ENCODE measurements around the gene HS6ST1. TPM values are rescaled to one million over a fixed set of nuclear protein-coding genes. Genes with fewer than 3 reads are reported as not detected.

The HS6ST1 gene
- total RNA-seq, 6 experiments from 2014 or later: 18.5 to 27.2 (median 24.3) TPM

DNA sequence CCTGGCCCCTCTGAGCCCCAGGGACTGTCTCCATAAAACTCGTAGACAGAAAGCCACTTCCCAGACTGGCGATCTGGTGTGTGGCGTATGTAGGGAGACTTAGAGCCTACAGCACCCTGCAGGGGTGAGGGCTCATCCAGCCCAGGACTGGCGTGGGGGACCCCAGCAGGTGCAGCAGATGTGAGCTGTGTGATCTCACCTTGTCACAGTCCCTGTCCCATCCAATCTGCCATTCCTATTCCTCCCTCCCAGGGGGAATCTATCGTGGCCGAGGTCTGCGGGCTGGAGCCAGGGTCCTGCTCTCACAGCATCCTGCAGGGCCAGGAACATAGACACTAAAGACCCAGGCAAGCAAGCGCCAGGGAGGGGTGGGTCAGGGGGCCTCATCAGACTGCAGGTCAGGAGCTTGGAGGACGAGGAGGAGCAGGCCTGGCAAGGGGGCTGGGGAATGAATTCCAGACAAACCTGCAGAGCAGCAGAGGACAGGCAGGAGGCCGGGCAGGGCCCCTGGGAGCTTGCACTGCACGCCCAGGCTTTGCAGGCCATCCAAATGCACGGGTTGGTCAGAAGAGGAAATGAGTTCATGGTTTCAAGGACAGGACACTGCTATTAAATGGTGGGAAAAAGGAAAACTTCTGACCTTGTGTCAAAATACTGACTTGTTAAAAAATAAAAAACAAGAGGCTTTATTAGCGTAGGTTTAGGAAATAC lies 32.5 kb downstream of the HS6ST1 start:
- DNase-seq: no peak
- TF ChIP-seq, protein P1, sequence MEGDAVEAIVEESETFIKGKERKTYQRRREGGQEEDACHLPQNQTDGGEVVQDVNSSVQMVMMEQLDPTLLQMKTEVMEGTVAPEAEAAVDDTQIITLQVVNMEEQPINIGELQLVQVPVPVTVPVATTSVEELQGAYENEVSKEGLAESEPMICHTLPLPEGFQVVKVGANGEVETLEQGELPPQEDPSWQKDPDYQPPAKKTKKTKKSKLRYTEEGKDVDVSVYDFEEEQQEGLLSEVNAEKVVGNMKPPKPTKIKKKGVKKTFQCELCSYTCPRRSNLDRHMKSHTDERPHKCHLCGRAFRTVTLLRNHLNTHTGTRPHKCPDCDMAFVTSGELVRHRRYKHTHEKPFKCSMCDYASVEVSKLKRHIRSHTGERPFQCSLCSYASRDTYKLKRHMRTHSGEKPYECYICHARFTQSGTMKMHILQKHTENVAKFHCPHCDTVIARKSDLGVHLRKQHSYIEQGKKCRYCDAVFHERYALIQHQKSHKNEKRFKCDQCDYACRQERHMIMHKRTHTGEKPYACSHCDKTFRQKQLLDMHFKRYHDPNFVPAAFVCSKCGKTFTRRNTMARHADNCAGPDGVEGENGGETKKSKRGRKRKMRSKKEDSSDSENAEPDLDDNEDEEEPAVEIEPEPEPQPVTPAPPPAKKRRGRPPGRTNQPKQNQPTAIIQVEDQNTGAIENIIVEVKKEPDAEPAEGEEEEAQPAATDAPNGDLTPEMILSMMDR (IDR thresholded peaks at IDR 0.05): no peak
- Mint-ChIP-seq H3K4me3 (no peak overlapping the region), H3K27ac (no peak overlapping the region), H3K27me3 (ENCODE audit: insufficient read depth) (no peaks in the 10 kb centered on the region), H3K9me3 (peaks cover 5% of the 10 kb centered on the region; the same call in 1 of the 2 replicates), H3K4me1 (ENCODE audit: low read depth) (no peaks in the 10 kb centered on the region), H3K36me3 (ENCODE audit: low read depth) (peaks cover 11% of the 10 kb centered on the region)

GRCh38 chr2:128285329-128285931 lies 33.2 kb downstream of the HS6ST1 start:
- DNase-seq: no peak
- no peaks in the 10 kb centered on the region for H3K27me3 Mint-ChIP-seq (ENCODE audit: insufficient read depth)
- H3K4me3 Mint-ChIP-seq: no peak overlapping the region
- H3K36me3 Mint-ChIP-seq (ENCODE audit: low read depth): peaks cover 10% of the 10 kb centered on the region
- peaks cover 5% of the 10 kb centered on the region; the same call in 1 of the 2 replicates for H3K9me3 Mint-ChIP-seq
- no peak overlapping the region for H3K27ac Mint-ChIP-seq
- TF ChIP-seq, protein P1 (IDR thresholded peaks at IDR 0.05): no peak
- no peaks in the 10 kb centered on the region for H3K4me1 Mint-ChIP-seq (ENCODE audit: low read depth)

DNA sequence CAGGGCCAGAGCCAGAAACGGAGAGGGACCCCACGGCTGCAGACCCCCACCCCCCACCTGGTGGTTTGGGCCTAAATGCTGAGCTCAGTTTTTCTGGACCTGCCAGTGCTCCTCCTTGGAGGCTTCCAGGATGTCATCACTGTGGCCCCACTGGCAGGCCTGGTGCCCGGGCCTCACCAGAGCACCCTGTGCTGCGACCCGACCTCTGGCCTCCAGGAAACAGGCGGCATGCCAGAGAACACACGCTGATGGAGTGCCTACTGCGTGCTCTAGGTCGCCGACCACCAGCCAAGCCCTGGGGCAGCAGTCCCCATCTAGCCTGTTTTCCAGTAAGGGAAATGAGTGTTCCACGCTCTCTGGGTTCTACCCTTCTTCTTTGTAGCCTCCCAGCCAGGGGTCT lies 33.8 kb downstream of the HS6ST1 start:
- Mint-ChIP-seq H3K4me3 (no peak overlapping the region), H3K4me1 (ENCODE audit: low read depth) (no peaks in the 10 kb centered on the region), H3K9me3 (no peaks in the 10 kb centered on the region), H3K27me3 (ENCODE audit: insufficient read depth) (no peaks in the 10 kb centered on the region), H3K36me3 (ENCODE audit: low read depth) (peaks cover 6% of the 10 kb centered on the region; the same call in 1 of the 2 replicates), H3K27ac (no peak overlapping the region)
- TF ChIP-seq, protein P1 (IDR thresholded peaks at IDR 0.05): no peak
- no peak for DNase-seq

GRCh38 chr2:128284037-128284441 lies 34.6 kb downstream of the HS6ST1 start:
- DNase-seq: no peak
- Mint-ChIP-seq H3K36me3 (ENCODE audit: low read depth) (no peaks in the 10 kb centered on the region), H3K4me1 (ENCODE audit: low read depth) (no peaks in the 10 kb centered on the region), H3K4me3 (no peak overlapping the region), H3K27ac (no peak overlapping the region), H3K27me3 (ENCODE audit: insufficient read depth) (no peaks in the 10 kb centered on the region), H3K9me3 (no peaks in the 10 kb centered on the region)
- TF ChIP-seq, protein P1 (IDR thresholded peaks at IDR 0.05): no peak

GRCh38 chr2:128282976-128283810 lies 35.5 kb downstream of the HS6ST1 start:
- no peak for DNase-seq
- TF ChIP-seq, protein P1 (IDR thresholded peaks at IDR 0.05): peak; percentile 30; the same call in 1 of the 2 replicates
- Mint-ChIP-seq H3K36me3 (ENCODE audit: low read depth) (no peaks in the 10 kb centered on the region), H3K4me3 (no peak overlapping the region), H3K9me3 (no peaks in the 10 kb centered on the region), H3K27ac (no peak overlapping the region), H3K4me1 (ENCODE audit: low read depth) (no peaks in the 10 kb centered on the region), H3K27me3 (ENCODE audit: insufficient read depth) (no peaks in the 10 kb centered on the region)
